Fibroblast of mammary gland (primary cell): ENCODE data around the gene TMUB1.

Source experiments
- DNase-seq: peaks from one replicate; pipeline ENCODE4 v3.0.0-alpha.2; 2010; ENCODE audit warnings: low read depth
- H3K4me3 ChIP-seq: 2 replicates; pipeline ENCODE4 v1.5.1; 2011; ENCODE audit warnings: low read depth, mild to moderate bottlenecking, low read length, moderate library complexity; ENCODE audit not compliant: control insufficient read depth
- CTCF ChIP-seq: conservative IDR thresholded peaks from 2 replicates; pipeline ENCODE4 v1.5.1; 2011; ENCODE audit warnings: low read depth, low read length, inconsistent platforms; ENCODE audit not compliant: control insufficient read depth, insufficient read depth

The TMUB1 gene

GRCh38 chr7:151121380-151122170 lies 38.3 kb upstream of the TMUB1 start:
- no peak for TF ChIP-seq CTCF

GRCh38 chr7:151120896-151121295 lies 37.6 kb upstream of the TMUB1 start:
- no peak for TF ChIP-seq CTCF
- no peak for DNase-seq
- no peak overlapping the region for H3K4me3 ChIP-seq

More at GRCh38 chr7:151121380-151122170, 38.3 kb upstream of the TMUB1 start:
- H3K4me3 ChIP-seq, result no peak overlapping the region
- DNase-seq, result no peak

- TF ChIP-seq CTCF, result no peak
- DNase-seq, result no peak
- H3K4me3 ChIP-seq, result no peak overlapping the region
These were observed 36.6 kb upstream of the TMUB1 start for GRCh38 chr7:151119902-151120301.

GRCh38 chr7:151119055-151119415 lies 35.7 kb upstream of the TMUB1 start:
- DNase-seq, result no peak
- H3K4me3 ChIP-seq, result no peak overlapping the region
- TF ChIP-seq CTCF, result no peak

- no peak overlapping the region for H3K4me3 ChIP-seq
- no peak for TF ChIP-seq CTCF
- DNase-seq, result no peak
These were observed 35.1 kb upstream of the TMUB1 start for GRCh38 chr7:151118108-151119054.

GRCh38 chr7:151117565-151117964 lies 34.3 kb upstream of the TMUB1 start:
- DNase-seq, result no peak
- no peak overlapping the region for H3K4me3 ChIP-seq
- no peak for TF ChIP-seq CTCF
